ENCODE results near the gene RPS10. TPM values are rescaled to one million over a fixed set of nuclear protein-coding genes. Genes with fewer than 3 reads are reported as not detected.
A peak's percentile ranks its signal among the peaks of the same experiment; 100 is the strongest.

The RPS10 gene
- total and polyA plus RNA-seq, 8 donors: 371 to 4,063 (median 2,070) TPM

GRCh38 chr6:34463299-34463698, 37.4 kb upstream of the RPS10 start:
- peaks cover 0 to 39% (median 18%) of the 10 kb centered on the region in 3 donors for H3K27me3 ChIP-seq
- no peak overlapping the region for H3K27ac ChIP-seq
- TF ChIP-seq POLR2A (IDR thresholded peaks at IDR 0.05) (no peak), EP300 (IDR thresholded peaks at IDR 0.05) (no peak), POLR2AphosphoS5 (IDR thresholded peaks at IDR 0.05) (no peak), CTCF (IDR thresholded peaks at IDR 0.05) (no peak)
- peaks cover 12 to 19% (median 14%) of the 10 kb centered on the region in 4 donors for H3K4me1 ChIP-seq
- 76 to 89% (median 85%) methylated on average over 2 of the region's 2 CpGs for WGBS, 5 donors
- no peak overlapping the region for H3K4me3 ChIP-seq
- no peaks in the 10 kb centered on the region for H3K9me3 ChIP-seq
- DNase-seq: no peak
- intact Hi-C loops (cut with DNase I; ENCODE audit: low total_unique reads): no loop called here
- no peaks in the 10 kb centered on the region for H3K36me3 ChIP-seq

- H3K9me3 ChIP-seq: no peaks in the 10 kb centered on the region
- H3K4me1 ChIP-seq: peaks cover 12 to 19% (median 14%) of the 10 kb centered on the region in 4 donors
- H3K4me3 ChIP-seq: no peak overlapping the region
- TF ChIP-seq EP300 (IDR thresholded peaks at IDR 0.05) (no peak), POLR2AphosphoS5 (IDR thresholded peaks at IDR 0.05) (no peak), CTCF (IDR thresholded peaks at IDR 0.05) (no peak), POLR2A (IDR thresholded peaks at IDR 0.05) (no peak)
- no peak overlapping the region for H3K27ac ChIP-seq
- intact Hi-C loops (cut with DNase I; ENCODE audit: low total_unique reads): no loop called here
- DNase-seq: peak; percentile 46 to 50
- 26 to 32% (median 27%) methylated on average over 6 of the region's 6 CpGs for WGBS, 5 donors
- H3K36me3 ChIP-seq: no peaks in the 10 kb centered on the region
- peaks cover 0 to 39% (median 18%) of the 10 kb centered on the region in 3 donors for H3K27me3 ChIP-seq
Measured at GRCh38 chr6:34462551-34462971, 36.7 kb upstream of the RPS10 start.

- Histone ChIP-seq H3K4me1 (peaks cover 12 to 19% (median 14%) of the 10 kb centered on the region in 4 donors), H3K9me3 (no peaks in the 10 kb centered on the region), H3K27ac (no peak overlapping the region), H3K36me3 (no peaks in the 10 kb centered on the region), H3K27me3 (peaks cover 0 to 38% (median 18%) of the 10 kb centered on the region in 3 donors), H3K4me3 (no peak overlapping the region)
- intact Hi-C loops (cut with DNase I; ENCODE audit: low total_unique reads): no loop called here
- WGBS, 5 donors: 66 to 72% (median 72%) methylated on average over 6 of the region's 6 CpGs
- no peak for TF ChIP-seq EP300 (IDR thresholded peaks at IDR 0.05)
- TF ChIP-seq POLR2A (IDR thresholded peaks at IDR 0.05): no peak
- DNase-seq: no peak
Measured at GRCh38 chr6:34462010-34462409, 36.1 kb upstream of the RPS10 start.

- no peak for DNase-seq
- intact Hi-C loops (cut with DNase I; ENCODE audit: low total_unique reads): no loop called here
- Histone ChIP-seq H3K9me3 (no peaks in the 10 kb centered on the region), H3K4me3 (no peak overlapping the region), H3K27ac (no peak overlapping the region), H3K36me3 (no peaks in the 10 kb centered on the region), H3K27me3 (peaks cover 0 to 28% (median 12%) of the 10 kb centered on the region in 3 donors), H3K4me1 (peaks cover 9 to 14% (median 9%) of the 10 kb centered on the region in 4 donors)
- TF ChIP-seq EP300 (IDR thresholded peaks at IDR 0.05) (no peak), POLR2A (IDR thresholded peaks at IDR 0.05) (no peak), CTCF (IDR thresholded peaks at IDR 0.05) (no peak), POLR2AphosphoS5 (IDR thresholded peaks at IDR 0.05) (no peak)
- WGBS, 5 donors: 88 to 92% (median 91%) methylated on average over 5 of the region's 5 CpGs
Measured at GRCh38 chr6:34460796-34461507, 35.1 kb upstream of the RPS10 start.

Data from stomach (tissue), 9 donors.